Panc1 (cell line): ENCODE data around the gene PPP1R14B.

ENCODE experiments used
- CTCF ChIP-seq: fragments of 450-650 bp; IDR thresholded peaks from 2 replicates; pipeline ENCODE4 v1.5.1; 2017; ENCODE audit warnings: mild to moderate bottlenecking
- POLR2AphosphoS5 ChIP-seq: IDR thresholded peaks from 2 replicates; pipeline ENCODE4 v1.6.1; 2012; ENCODE audit warnings: mild to moderate bottlenecking, low read depth, low read length, moderate library complexity

GRCh38 chr11:64284048-64284961 is 37.6 kb upstream of the PPP1R14B start, which contains the start of gene BAD:
- no peak for TF ChIP-seq CTCF
- TF ChIP-seq POLR2AphosphoS5 = peak; percentile 76
